ENCODE measurements around the gene TPPP3. TPM values are rescaled to one million over a fixed set of nuclear protein-coding genes. Genes with fewer than 3 reads are reported as not detected.

Gene TPPP3
- polyA plus RNA-seq, 3 donors, result 63.1 to 123 (median 78.6) TPM

DNA sequence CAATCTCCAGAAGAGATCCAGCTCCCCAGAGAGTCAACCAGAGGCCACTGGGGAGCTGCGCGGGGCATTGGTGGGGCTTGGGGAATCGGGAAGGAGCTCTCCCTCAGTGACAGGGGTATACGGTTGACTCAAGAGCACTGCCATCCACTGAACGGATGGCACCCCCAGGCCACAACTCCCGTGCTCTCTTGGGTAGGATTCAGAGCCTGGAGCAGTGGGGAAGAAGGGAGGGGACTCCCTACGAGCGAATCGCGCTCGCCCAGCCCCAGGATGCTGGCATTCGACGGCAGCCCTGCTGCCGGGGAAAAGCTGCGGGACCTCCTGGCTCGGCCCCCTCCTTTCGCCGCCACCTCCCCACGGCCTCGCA lies 473 bp upstream of the TPPP3 start:
- peak overlapping the region; percentile 87 for H3K4me2 ChIP-seq (replicated peaks; ENCODE audit: extremely low read depth, low read length, poor library complexity, severe bottlenecking)
- H3K4me1 Mint-ChIP-seq, result peaks cover 66% of the 10 kb centered on the region
- TF ChIP-seq, protein P1, sequence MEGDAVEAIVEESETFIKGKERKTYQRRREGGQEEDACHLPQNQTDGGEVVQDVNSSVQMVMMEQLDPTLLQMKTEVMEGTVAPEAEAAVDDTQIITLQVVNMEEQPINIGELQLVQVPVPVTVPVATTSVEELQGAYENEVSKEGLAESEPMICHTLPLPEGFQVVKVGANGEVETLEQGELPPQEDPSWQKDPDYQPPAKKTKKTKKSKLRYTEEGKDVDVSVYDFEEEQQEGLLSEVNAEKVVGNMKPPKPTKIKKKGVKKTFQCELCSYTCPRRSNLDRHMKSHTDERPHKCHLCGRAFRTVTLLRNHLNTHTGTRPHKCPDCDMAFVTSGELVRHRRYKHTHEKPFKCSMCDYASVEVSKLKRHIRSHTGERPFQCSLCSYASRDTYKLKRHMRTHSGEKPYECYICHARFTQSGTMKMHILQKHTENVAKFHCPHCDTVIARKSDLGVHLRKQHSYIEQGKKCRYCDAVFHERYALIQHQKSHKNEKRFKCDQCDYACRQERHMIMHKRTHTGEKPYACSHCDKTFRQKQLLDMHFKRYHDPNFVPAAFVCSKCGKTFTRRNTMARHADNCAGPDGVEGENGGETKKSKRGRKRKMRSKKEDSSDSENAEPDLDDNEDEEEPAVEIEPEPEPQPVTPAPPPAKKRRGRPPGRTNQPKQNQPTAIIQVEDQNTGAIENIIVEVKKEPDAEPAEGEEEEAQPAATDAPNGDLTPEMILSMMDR (IDR thresholded peaks at IDR 0.05), result no peak
- H2AFZ ChIP-seq (ENCODE audit: insufficient read depth, low read depth, low read length, poor library complexity, severe bottlenecking), result peak overlapping the region; percentile 88
- peaks cover 14 to 47% (median 28%) of the 10 kb centered on the region in 3 donors for H3K27me3 Mint-ChIP-seq (ENCODE audit: low read depth in 3 of 3)
- 4% methylated on average over 16 of the region's 20 CpGs for WGBS (ENCODE audit: insufficient coverage)
- peak overlapping the region; percentile 83 to 92 for H3K4me3 Mint-ChIP-seq
- H3K9ac ChIP-seq (ENCODE audit: insufficient read depth, low read length, poor library complexity, severe bottlenecking), result peak overlapping the region; percentile 71
- peaks cover 0 to 8% (median 0%) of the 10 kb centered on the region in 7 donors for H3K9me3 Mint-ChIP-seq
- H3K79me2 ChIP-seq (ENCODE audit: insufficient read depth, low read length), result no peaks in the 10 kb centered on the region
- H3K4me3 ChIP-seq (replicated peaks in 1 of 3; ENCODE audit: low read depth in 2 of 3, low read length in 3 of 3), result peak overlapping the region; percentile 42 to 78 (median 77)
- peak overlapping the region; percentile 21 to 93 (median 86) for H3K27ac Mint-ChIP-seq
- no peaks in the 10 kb centered on the region for H3K9me3 ChIP-seq (replicated peaks in 1 of 2; ENCODE audit: control insufficient read depth in 1 of 2, insufficient read depth in 1 of 2, low read length in 2 of 2)
- DNase-seq, result no peak
- peaks cover 0 to 19% of the 10 kb centered on the region in 2 donors for H3K27me3 ChIP-seq (ENCODE audit: control insufficient read depth in 2 of 2, insufficient read depth in 2 of 2, low read length in 2 of 2)
- intact Hi-C loops (cut with micrococcal nuclease), result no loop called here
- peaks cover 10 to 20% of the 10 kb centered on the region in 2 donors for H3K36me3 Mint-ChIP-seq
- no peaks in the 10 kb centered on the region for H3K36me3 ChIP-seq (replicated peaks in 1 of 2; ENCODE audit: control insufficient read depth in 1 of 2, insufficient read depth in 2 of 2, low read length in 2 of 2)
- H4K20me1 ChIP-seq (ENCODE audit: insufficient read depth, low read length), result peaks cover 51% of the 10 kb centered on the region
- peaks cover 76 to 79% of the 10 kb centered on the region in 2 donors for H3K4me1 ChIP-seq (ENCODE audit: control insufficient read depth in 1 of 2, insufficient read depth in 2 of 2, low read length in 2 of 2)
- peak overlapping the region; percentile 41 to 80 for H3K27ac ChIP-seq (ENCODE audit: low read depth in 1 of 2, low read length in 2 of 2)

DNA sequence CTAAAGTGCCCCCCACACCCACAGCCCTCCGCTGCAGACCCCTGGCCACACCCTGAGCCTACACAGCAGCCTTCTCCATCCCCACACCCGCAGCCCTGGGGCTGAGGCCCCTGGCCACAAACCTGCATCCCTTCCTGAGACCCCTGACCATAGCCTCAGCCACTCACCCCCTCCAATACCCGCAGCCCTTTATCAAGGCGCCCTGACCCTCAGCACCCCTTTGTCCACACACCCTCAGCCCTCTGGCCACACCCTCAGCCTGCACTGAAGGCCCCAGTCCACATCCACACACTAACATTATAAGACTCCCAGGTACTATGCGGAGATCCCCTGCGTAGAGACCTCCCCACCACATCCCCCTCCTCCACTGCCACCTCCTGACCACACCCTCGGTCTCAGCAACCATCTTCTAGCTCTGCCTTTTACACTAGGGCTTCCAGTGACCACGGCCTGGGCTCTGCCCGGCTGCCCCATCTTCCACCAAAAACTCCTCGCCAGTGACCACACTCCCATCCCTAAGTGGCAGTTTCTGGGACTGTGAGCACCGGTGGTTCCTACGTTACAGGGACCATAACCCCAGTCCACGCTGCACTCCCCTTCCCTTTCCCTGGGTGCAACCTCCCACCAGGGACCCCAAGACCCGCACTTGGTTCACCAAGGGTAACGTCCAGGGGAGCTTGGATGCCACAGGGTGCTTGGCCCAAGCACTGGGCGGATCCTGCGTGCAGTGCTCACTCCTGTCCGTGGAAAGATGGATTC lies 818 bp downstream of the TPPP3 start:
- Histone ChIP-seq H2AFZ (ENCODE audit: insufficient read depth, low read depth, low read length, poor library complexity, severe bottlenecking) (no peak overlapping the region), H3K4me1 (ENCODE audit: control insufficient read depth in 1 of 2, insufficient read depth in 2 of 2, low read length in 2 of 2) (peaks cover 76 to 79% of the 10 kb centered on the region in 2 donors), H3K36me3 (replicated peaks in 1 of 2; ENCODE audit: control insufficient read depth in 1 of 2, insufficient read depth in 2 of 2, low read length in 2 of 2) (no peaks in the 10 kb centered on the region), H3K4me3 (replicated peaks in 1 of 3; ENCODE audit: low read depth in 2 of 3, low read length in 3 of 3) (peak overlapping the region; percentile 33 to 78 (median 77)), H3K9ac (ENCODE audit: insufficient read depth, low read length, poor library complexity, severe bottlenecking) (no peak overlapping the region), H3K4me2 (replicated peaks; ENCODE audit: extremely low read depth, low read length, poor library complexity, severe bottlenecking) (peak overlapping the region; percentile 87), H3K27ac (ENCODE audit: low read depth in 1 of 2, low read length in 2 of 2) (no peak overlapping the region), H4K20me1 (ENCODE audit: insufficient read depth, low read length) (peaks cover 55% of the 10 kb centered on the region), H3K79me2 (ENCODE audit: insufficient read depth, low read length) (no peaks in the 10 kb centered on the region), H3K9me3 (replicated peaks in 1 of 2; ENCODE audit: control insufficient read depth in 1 of 2, insufficient read depth in 1 of 2, low read length in 2 of 2) (no peaks in the 10 kb centered on the region), H3K27me3 (ENCODE audit: control insufficient read depth in 2 of 2, insufficient read depth in 2 of 2, low read length in 2 of 2) (peaks cover 0 to 19% of the 10 kb centered on the region in 2 donors)
- 89% methylated on average over 18 of the region's 18 CpGs for WGBS (ENCODE audit: insufficient coverage)
- H3K27ac Mint-ChIP-seq, result peak overlapping the region in 5 of 7 donors; percentile 15 to 88 (median 78)
- intact Hi-C loops (cut with micrococcal nuclease), result no loop called here
- TF ChIP-seq, protein P1 (IDR thresholded peaks at IDR 0.05), result no peak
- peaks cover 16 to 26% of the 10 kb centered on the region in 2 donors for H3K36me3 Mint-ChIP-seq
- no peak for DNase-seq
- H3K9me3 Mint-ChIP-seq, result peaks cover 0 to 8% (median 0%) of the 10 kb centered on the region in 7 donors
- peak overlapping the region; percentile 83 to 92 for H3K4me3 Mint-ChIP-seq
- peaks cover 67% of the 10 kb centered on the region for H3K4me1 Mint-ChIP-seq
- H3K27me3 Mint-ChIP-seq (ENCODE audit: low read depth in 3 of 3), result peaks cover 19 to 46% (median 28%) of the 10 kb centered on the region in 3 donors
